HepG2 (cell line): ENCODE data around the gene DNAJC30. TPM values are rescaled to one million over a fixed set of nuclear protein-coding genes. Genes with fewer than 3 reads are reported as not detected.
A peak's percentile ranks its signal among the peaks of the same experiment; 100 is the strongest.

Experiments used
- AGO1 ChIP-seq: fragments of 200-400 bp; formaldehyde crosslinking; IDR thresholded peaks from 2 replicates; pipeline ENCODE4 v1.6.1; 2017; ENCODE audit warnings: mild to moderate bottlenecking, low read depth, low read length, moderate library complexity; ENCODE audit not compliant: poor library complexity, severe bottlenecking
- CREB3 ChIP-seq: sonication (generic); formaldehyde crosslinking; IDR thresholded peaks from 2 replicates; pipeline ENCODE4 v1.5.0; 2020; ENCODE audit warnings: missing genetic modification reagents
- CTCF ChIP-seq: sonication (generic); formaldehyde crosslinking; IDR thresholded peaks from 2 replicates; pipeline ENCODE4 v1.5.0; 2020; ENCODE audit warnings: mild to moderate bottlenecking, missing genetic modification reagents, moderate library complexity
- DRAP1 ChIP-seq: IDR thresholded peaks from 2 replicates; pipeline ENCODE4 v1.6.1; 2016; ENCODE audit warnings: missing genetic modification reagents, missing compliant biosample characterization
- HDAC1 ChIP-seq: sonication (generic); formaldehyde crosslinking; IDR thresholded peaks from 2 replicates; pipeline ENCODE4 v1.5.1; 2020; ENCODE audit warnings: mild to moderate bottlenecking, missing genetic modification reagents
- KDM2A ChIP-seq: sonication (generic); formaldehyde crosslinking; IDR thresholded peaks from 2 replicates; pipeline ENCODE4 v1.4.0; 2020; ENCODE audit warnings: low read depth, missing genetic modification reagents, borderline replicate concordance
- MEIS2 ChIP-seq: sonication (generic); formaldehyde crosslinking; IDR thresholded peaks from 2 replicates; pipeline ENCODE4 v1.9.0; 2021; ENCODE audit warnings: mild to moderate bottlenecking, missing genetic modification reagents
- MXD4 ChIP-seq: IDR thresholded peaks from 2 replicates; pipeline ENCODE4 v1.6.1; 2016; ENCODE audit warnings: mild to moderate bottlenecking, missing biosample characterization, missing genetic modification reagents
- PHF8 ChIP-seq: sonication (generic); formaldehyde crosslinking; IDR thresholded peaks from 2 replicates; pipeline ENCODE4 v1.5.0; 2020; ENCODE audit warnings: missing genetic modification reagents
- RXRA ChIP-seq: sonication (generic); formaldehyde crosslinking; IDR thresholded peaks from 2 replicates; pipeline ENCODE4 v1.5.1; 2020; ENCODE audit warnings: missing genetic modification reagents
- TCF7 ChIP-seq: sonication (generic); IDR thresholded peaks from 2 replicates; pipeline ENCODE4 v1.6.1; 2016; ENCODE audit warnings: antibody characterized with exemption, low read depth
- THRA ChIP-seq: sonication (generic); formaldehyde crosslinking; IDR thresholded peaks from 2 replicates; pipeline ENCODE4 v1.4.0; 2020; ENCODE audit warnings: missing genetic modification reagents, borderline replicate concordance
- ZFP36L1 ChIP-seq: sonication (generic); formaldehyde crosslinking; IDR thresholded peaks from 2 replicates; pipeline ENCODE4 v1.8.0; 2022; ENCODE audit warnings: mild to moderate bottlenecking, missing genetic modification reagents, moderate library complexity
- ZNF251 ChIP-seq: sonication (generic); formaldehyde crosslinking; IDR thresholded peaks from 2 replicates; pipeline ENCODE4 v1.9.0; 2021; ENCODE audit warnings: mild to moderate bottlenecking, missing genetic modification reagents
- ZNF256 ChIP-seq: sonication (generic); formaldehyde crosslinking; conservative IDR thresholded peaks from 2 replicates; pipeline ENCODE4 v1.4.0; 2020; ENCODE audit warnings: missing genetic modification reagents
- ZNF451 ChIP-seq: sonication (generic); formaldehyde crosslinking; IDR thresholded peaks from 2 replicates; pipeline ENCODE4 v1.5.0; 2020; ENCODE audit warnings: mild to moderate bottlenecking, missing genetic modification reagents
- ZNF629 ChIP-seq: sonication (generic); formaldehyde crosslinking; conservative IDR thresholded peaks from 2 replicates; pipeline ENCODE4 v1.5.0; 2020; ENCODE audit warnings: missing genetic modification reagents
- ZNF709 ChIP-seq: sonication (generic); formaldehyde crosslinking; IDR thresholded peaks from 2 replicates; pipeline ENCODE4 v1.5.0; 2020; ENCODE audit warnings: mild to moderate bottlenecking, missing genetic modification reagents
- ZNF710 ChIP-seq: sonication (generic); formaldehyde crosslinking; IDR thresholded peaks from 2 replicates; pipeline ENCODE4 v1.5.0; 2020; ENCODE audit warnings: mild to moderate bottlenecking, missing genetic modification reagents, borderline replicate concordance
- ZNF713 ChIP-seq: sonication (generic); formaldehyde crosslinking; IDR thresholded peaks from 2 replicates; pipeline ENCODE4 v1.4.0; 2020; ENCODE audit warnings: mild to moderate bottlenecking, missing genetic modification reagents
- ZNF770 ChIP-seq: sonication (generic); formaldehyde crosslinking; IDR thresholded peaks from 2 replicates; pipeline ENCODE4 v1.5.0; 2020; ENCODE audit warnings: mild to moderate bottlenecking, missing genetic modification reagents
- polyA plus RNA-seq, 8 experiments: library from polyadenylated mRNA; depleted of rRNA in 3 of 8; stranded (reverse) in 7 of 8; unstranded in 1 of 8; fragments of >200 nt; fragmentation: Illumina TruSeq in 4 of 8; extraction: Trizol in 4 of 8; gene quantifications; 2 replicates each; pipeline versions ENCODE4 v1.2.1 to v1.2.3, GENCODE V29; 2011 to 2016; ENCODE audit warnings: low read depth in 4 of 8, missing spikeins in 1 of 8, mixed read lengths in 1 of 8; ENCODE audit not compliant: insufficient read depth in 1 of 8
- total RNA-seq, 5 experiments: library from RNA; depleted of rRNA; stranded (reverse); fragments of >200 nt; fragmentation: Illumina TruSeq; extraction: Trizol; gene quantifications; 2 replicates each; pipeline ENCODE4 v1.2.3, GENCODE V29; 2016; ENCODE audit warnings: low read depth in 1 of 5

Gene DNAJC30
- total and polyA plus RNA-seq, 2 of the 13 experiments (the other 11 are each of a cell fraction or from before 2014, with no cell fraction given): 3.3 to 3.8 TPM

- peak; percentile 79; the same call in 1 of the 2 replicates for TF ChIP-seq THRA (CRISPR knock-in tag)
- peak; percentile 26; the same call in 1 of the 2 replicates for TF ChIP-seq ZNF710
- 0 out of 2 replicates have a peak, but pooled peaks have one; percentile 11 for TF ChIP-seq TCF7
- TF ChIP-seq RXRA: peak; percentile 90
- peak; percentile 49; the same call in 1 of the 2 replicates for TF ChIP-seq ZNF451 (CRISPR knock-in tag)
- 0 out of 2 replicates have a peak, but pooled peaks have one; percentile 17 for TF ChIP-seq DRAP1 (CRISPR knock-in tag)
- TF ChIP-seq CTCF (CRISPR knock-in tag): peak; percentile 22; the same call in 1 of the 2 replicates
- TF ChIP-seq ZNF770 (CRISPR knock-in tag): peak; percentile 98
- TF ChIP-seq ZNF713 (CRISPR knock-in tag): no peak
- peak; percentile 54 for TF ChIP-seq HDAC1 (CRISPR knock-in tag)
- TF ChIP-seq CREB3: no peak
- peak; percentile 40 for TF ChIP-seq AGO1
- no peak for TF ChIP-seq MXD4
- TF ChIP-seq PHF8 (CRISPR knock-in tag): 0 out of 2 replicates have a peak, but pooled peaks have one; percentile 15
- no peak for TF ChIP-seq ZNF251
- TF ChIP-seq KDM2A (CRISPR knock-in tag): 0 out of 2 replicates have a peak, but pooled peaks have one; percentile 47
- TF ChIP-seq ZNF256 (CRISPR knock-in tag): no peak
- 0 out of 2 replicates have a peak, but pooled peaks have one; percentile 9 for TF ChIP-seq MEIS2 (CRISPR knock-in tag)
- 0 out of 2 replicates have a peak, but pooled peaks have one; percentile 55 for TF ChIP-seq ZFP36L1 (CRISPR knock-in tag)
- 0 out of 2 replicates have a peak, but pooled peaks have one; percentile 4 for TF ChIP-seq ZNF629
- TF ChIP-seq ZNF709: no peak
Observed at GRCh38 chr7:73715648-73716317, 32.5 kb upstream of the DNAJC30 start (continued).
